Stomach smooth muscle (tissue), 2 donors: ENCODE results near the gene FAM169A.
"Not testable (repeated sequence)": the region's sequence is repeated elsewhere in the genome, so short reads cannot be mapped to it uniquely, and the experiment has no call there.

Experiments used
- H3K27ac ChIP-seq: one replicate; pipeline ENCODE4 v1.7.0; 2013; ENCODE audit warnings: mild to moderate bottlenecking, low read length, inconsistent platforms
- H3K27me3 ChIP-seq, 2 donors: one replicate each; pipeline ENCODE4 v1.7.0; 2013; ENCODE audit warnings: low read length in 2 of 2; ENCODE audit not compliant: insufficient read depth in 2 of 2, control insufficient read depth in 1 of 2
- H3K36me3 ChIP-seq, 2 donors: one replicate each; pipeline ENCODE4 v1.7.0; 2013; ENCODE audit warnings: low read length in 2 of 2; ENCODE audit not compliant: control insufficient read depth in 2 of 2, insufficient read depth in 2 of 2
- H3K4me1 ChIP-seq: one replicate; pipeline ENCODE4 v1.7.0; 2013; ENCODE audit warnings: low read length; ENCODE audit not compliant: control insufficient read depth, insufficient read depth
- H3K4me3 ChIP-seq, 2 donors: one replicate each; pipeline ENCODE4 v1.7.0; 2013; ENCODE audit warnings: low read length in 2 of 2
- H3K9ac ChIP-seq, 2 donors: one replicate each; pipeline ENCODE4 v1.7.0; 2013; ENCODE audit warnings: low read length in 2 of 2, mild to moderate bottlenecking in 1 of 2
- H3K9me3 ChIP-seq, 2 donors: one replicate each; pipeline ENCODE4 v1.7.0; 2013; ENCODE audit warnings: low read length in 2 of 2; ENCODE audit not compliant: control insufficient read depth in 2 of 2
- donor health status: healthy.
- donor health status: Pancreatic carcinoma.

The FAM169A gene

GRCh38 chr5:74798977-74799911, 66.9 kb downstream of the FAM169A start:
- Histone ChIP-seq H3K4me1 (no peaks in the 10 kb centered on the region), H3K27me3 (no peaks in the 10 kb centered on the region), H3K9ac (no peak overlapping the region), H3K27ac (no peak overlapping the region), H3K9me3 (no peaks in the 10 kb centered on the region), H3K4me3 (no peak overlapping the region), H3K36me3 (no peaks in the 10 kb centered on the region)

GRCh38 chr5:74791669-74792068, 74.5 kb downstream of the FAM169A start:
- H3K4me1 ChIP-seq, H3K9me3 ChIP-seq, H3K9ac ChIP-seq, H3K27me3 ChIP-seq, H3K27ac ChIP-seq, H3K4me3 ChIP-seq, H3K36me3 ChIP-seq: not testable (repeated sequence)

GRCh38 chr5:74787424-74787823, 78.8 kb downstream of the FAM169A start:
- Histone ChIP-seq H3K27ac (no peak overlapping the region), H3K9me3 (no peaks in the 10 kb centered on the region), H3K4me1 (no peaks in the 10 kb centered on the region), H3K36me3 (no peaks in the 10 kb centered on the region), H3K27me3 (no peaks in the 10 kb centered on the region), H3K9ac (no peak overlapping the region), H3K4me3 (no peak overlapping the region)

GRCh38 chr5:74786851-74787250, 79.3 kb downstream of the FAM169A start:
- no peaks in the 10 kb centered on the region for H3K9me3 ChIP-seq
- no peak overlapping the region for H3K4me3 ChIP-seq
- H3K36me3 ChIP-seq, result no peaks in the 10 kb centered on the region
- no peak overlapping the region for H3K27ac ChIP-seq
- H3K27me3 ChIP-seq, result no peaks in the 10 kb centered on the region
- H3K9ac ChIP-seq, result no peak overlapping the region
- no peaks in the 10 kb centered on the region for H3K4me1 ChIP-seq

- Histone ChIP-seq H3K9ac (no peak overlapping the region), H3K9me3 (no peaks in the 10 kb centered on the region)
These were observed 87.6 kb downstream of the FAM169A start for GRCh38 chr5:74778609-74779008.

GRCh38 chr5:74772359-74772758, 93.8 kb downstream of the FAM169A start:
- H3K36me3 ChIP-seq, result peaks cover 22 to 23% of the 10 kb centered on the region in 2 donors
- H3K27me3 ChIP-seq, result no peaks in the 10 kb centered on the region
- H3K4me3 ChIP-seq, result no peak overlapping the region
- no peaks in the 10 kb centered on the region for H3K9me3 ChIP-seq
- no peak overlapping the region for H3K27ac ChIP-seq
- H3K4me1 ChIP-seq, result peaks cover 8% of the 10 kb centered on the region
- no peak overlapping the region for H3K9ac ChIP-seq

More at GRCh38 chr5:74778609-74779008, 87.6 kb downstream of the FAM169A start:
- Histone ChIP-seq H3K27me3 (no peaks in the 10 kb centered on the region), H3K36me3 (peaks cover 3 to 5% of the 10 kb centered on the region in 2 donors), H3K27ac (no peak overlapping the region), H3K4me1 (no peaks in the 10 kb centered on the region), H3K4me3 (no peak overlapping the region)

GRCh38 chr5:74767579-74767913, 98.6 kb downstream of the FAM169A start:
- peaks cover 22% of the 10 kb centered on the region for H3K4me1 ChIP-seq
- H3K9me3 ChIP-seq, result no peaks in the 10 kb centered on the region
- peak overlapping the region; percentile 97 to 100 for H3K4me3 ChIP-seq
- H3K27ac ChIP-seq, result peak overlapping the region; percentile 77
- H3K27me3 ChIP-seq, result no peaks in the 10 kb centered on the region
- peaks cover 10 to 13% of the 10 kb centered on the region in 2 donors for H3K36me3 ChIP-seq
- H3K9ac ChIP-seq, result peak overlapping the region; percentile 90 to 92

- H3K4me1 ChIP-seq, result peaks cover 22% of the 10 kb centered on the region
- peak within 1 kb of the TSS; percentile 77 for H3K27ac ChIP-seq
- peaks cover 9 to 15% of the 10 kb centered on the region in 2 donors for H3K36me3 ChIP-seq
- H3K9me3 ChIP-seq, result no peaks in the 10 kb centered on the region
- no peaks in the 10 kb centered on the region for H3K27me3 ChIP-seq
- peak within 1 kb of the TSS; percentile 90 to 92 for H3K9ac ChIP-seq
- H3K4me3 ChIP-seq, result peak within 1 kb of the TSS; percentile 97 to 100
These were observed 99.2 kb downstream of the FAM169A start, which contains the start of the genes GFM2 and NSA2 for GRCh38 chr5:74766849-74767578. GFM2 (minus strand) TSS chr5:74767117; CDS start chr5:74763742, 3,375 bp downstream. NSA2 (plus strand) TSS chr5:74767249; CDS start chr5:74767361, 112 bp downstream.

- peak overlapping the region; percentile 49 for H3K27ac ChIP-seq
- no peaks in the 10 kb centered on the region for H3K9me3 ChIP-seq
- peak overlapping the region; percentile 90 to 92 for H3K9ac ChIP-seq
- H3K4me3 ChIP-seq, result peak overlapping the region; percentile 97 to 100
- H3K4me1 ChIP-seq, result peaks cover 22% of the 10 kb centered on the region
- no peaks in the 10 kb centered on the region for H3K27me3 ChIP-seq
- peaks cover 9 to 15% of the 10 kb centered on the region in 2 donors for H3K36me3 ChIP-seq
These were observed 99.8 kb downstream of the FAM169A start for GRCh38 chr5:74766418-74766848.

GRCh38 chr5:74765929-74766328, 100.3 kb downstream of the FAM169A start:
- H3K27me3 ChIP-seq, result no peaks in the 10 kb centered on the region
- peak overlapping the region; percentile 90 to 92 for H3K9ac ChIP-seq
- no peak overlapping the region for H3K27ac ChIP-seq
- H3K9me3 ChIP-seq, result no peaks in the 10 kb centered on the region
- peak overlapping the region; percentile 97 to 100 for H3K4me3 ChIP-seq
- H3K4me1 ChIP-seq, result peaks cover 22% of the 10 kb centered on the region
- H3K36me3 ChIP-seq, result peaks cover 6 to 11% of the 10 kb centered on the region in 2 donors
